Neutrophil (primary cell): ENCODE data around the gene SND1.

Experiments used
- H3K27ac ChIP-seq: fragments of 200-600 bp; sonication (generic); 2 replicates; pipeline ENCODE4 v1.5.1; 2016; ENCODE audit warnings: mild to moderate bottlenecking, moderate library complexity
- H3K27me3 ChIP-seq: fragments of 200-600 bp; sonication (generic); 2 replicates; pipeline ENCODE4 v1.6.0; 2016; ENCODE audit warnings: mild to moderate bottlenecking
- H3K36me3 ChIP-seq: fragments of 200-600 bp; sonication (generic); 2 replicates; pipeline ENCODE4 v1.5.1; 2017
- H3K4me1 ChIP-seq, 2 experiments: fragments of 200-600 bp in 1 of 2; sonication (generic) in 1 of 2; 1 replicate in 1 of 2; 2 replicates in 1 of 2; pipeline versions ENCODE4 v1.5.1 to v1.6.1; 2013 to 2016; ENCODE audit warnings: low read depth in 1 of 2, low read length in 1 of 2, mild to moderate bottlenecking in 1 of 2, moderate library complexity in 1 of 2; ENCODE audit not compliant: control insufficient read depth in 1 of 2, insufficient read depth in 1 of 2
- H3K4me3 ChIP-seq, 2 experiments: fragments of 200-600 bp in 1 of 2; sonication (generic) in 1 of 2; 1 replicate in 1 of 2; 2 replicates in 1 of 2; pipeline ENCODE4 v1.5.1; 2013 to 2016; ENCODE audit warnings: low read depth in 1 of 2, low read length in 1 of 2, mild to moderate bottlenecking in 1 of 2, moderate library complexity in 1 of 2
- H3K9me3 ChIP-seq: fragments of 200-600 bp; sonication (generic); 2 replicates; pipeline ENCODE4 v1.5.1; 2016
- CTCF ChIP-seq: fragments of 200-600 bp; sonication (generic); IDR thresholded peaks from 2 replicates; pipeline ENCODE4 v1.5.1; 2016; ENCODE audit warnings: antibody characterized with exemption

The SND1 gene

GRCh38 chr7:127810696-127811660 is 159.0 kb downstream of the SND1 start:
- no peak for TF ChIP-seq CTCF
- Histone ChIP-seq H3K9me3 (no peaks in the 10 kb centered on the region), H3K27ac (no peak overlapping the region), H3K4me1 (no peaks in the 10 kb centered on the region), H3K4me3 (no peak overlapping the region), H3K36me3 (peaks cover 3% of the 10 kb centered on the region), H3K27me3 (no peaks in the 10 kb centered on the region)

GRCh38 chr7:127812540-127812939 is 160.5 kb downstream of the SND1 start:
- Histone ChIP-seq H3K27me3 (no peaks in the 10 kb centered on the region), H3K27ac (no peak overlapping the region), H3K4me1 (no peaks in the 10 kb centered on the region), H3K36me3 (peaks cover 3% of the 10 kb centered on the region), H3K9me3 (no peaks in the 10 kb centered on the region), H3K4me3 (no peak overlapping the region)
- no peak for TF ChIP-seq CTCF

GRCh38 chr7:127813991-127814541 is 162.1 kb downstream of the SND1 start:
- Histone ChIP-seq H3K36me3 (peaks cover 3% of the 10 kb centered on the region), H3K9me3 (no peaks in the 10 kb centered on the region), H3K27ac (no peak overlapping the region), H3K4me3 (no peak overlapping the region), H3K4me1 (no peaks in the 10 kb centered on the region), H3K27me3 (no peaks in the 10 kb centered on the region)
- TF ChIP-seq CTCF: no peak

- no peaks in the 10 kb centered on the region for H3K36me3 ChIP-seq
- no peaks in the 10 kb centered on the region for H3K27me3 ChIP-seq
- no peak overlapping the region for H3K27ac ChIP-seq
- no peak overlapping the region for H3K4me3 ChIP-seq
- TF ChIP-seq CTCF: no peak
- peaks cover 11% of the 10 kb centered on the region in 2 experiments for H3K4me1 ChIP-seq
- no peaks in the 10 kb centered on the region for H3K9me3 ChIP-seq
These were observed 163.7 kb downstream of the SND1 start for GRCh38 chr7:127815631-127816145.

GRCh38 chr7:127816354-127817190 is 164.6 kb downstream of the SND1 start:
- Histone ChIP-seq H3K27ac (no peak overlapping the region), H3K9me3 (no peaks in the 10 kb centered on the region), H3K27me3 (no peaks in the 10 kb centered on the region), H3K36me3 (no peaks in the 10 kb centered on the region), H3K4me1 (peaks cover 13% of the 10 kb centered on the region in 2 experiments), H3K4me3 (no peak overlapping the region)
- no peak for TF ChIP-seq CTCF
